Peyer's patch (tissue), 4 donors: Measurements from ENCODE around the gene RAPSN. TPM values are rescaled to one million over a fixed set of nuclear protein-coding genes. Genes with fewer than 3 reads are reported as not detected.

Experiments used
- DNase-seq, 3 donors: peaks; one replicate each; pipeline ENCODE4 v3.0.0-alpha.2; 2017 to 2019
- H3K27ac ChIP-seq, 4 donors: fragments of 200-600 bp; sonication (generic); one replicate each; pipeline ENCODE4 v1.5.1; 2016 to 2019
- H3K27me3 ChIP-seq, 2 donors: fragments of 200-600 bp; sonication (generic); one replicate each; pipeline ENCODE4 v1.5.1; 2019
- H3K36me3 ChIP-seq, 3 donors: fragments of 200-600 bp; sonication (generic); one replicate each; pipeline ENCODE4 v1.5.1; 2016 to 2019
- H3K4me1 ChIP-seq, 4 donors: fragments of 200-600 bp; sonication (generic); one replicate each; pipeline ENCODE4 v1.5.1; 2016 to 2019
- H3K4me3 ChIP-seq, 4 donors: fragments of 200-600 bp; sonication (generic); 1 replicate in 3 of 4; 2 replicates in 1 of 4; pipeline ENCODE4 v1.5.1; 2016 to 2019; ENCODE audit warnings: mild to moderate bottlenecking in 1 of 4
- H3K9me3 ChIP-seq, 4 donors: fragments of 200-600 bp; sonication (generic); one replicate each; pipeline ENCODE4 v1.5.1; 2016 to 2019; ENCODE audit warnings: mild to moderate bottlenecking in 1 of 4
- POLR2A ChIP-seq, 2 donors: fragments of 450-650 bp; IDR thresholded peaks; one replicate each; pipeline ENCODE4 v1.5.1; 2017; ENCODE audit warnings: antibody characterized with exemption in 2 of 2, mild to moderate bottlenecking in 2 of 2, moderate library complexity in 2 of 2
- total RNA-seq, 4 donors: library from RNA; depleted of rRNA; stranded (reverse); fragments of >200 nt; gene quantifications; one replicate each; pipeline ENCODE4 v1.1.0, GENCODE V29; 2016
- TF ChIP-seq, protein P1 (sequence below), 6 experiments: fragments of 450-650 bp in 4 of 6; fragments of 200-600 bp in 2 of 6; sonication (generic) in 1 of 6; IDR thresholded peaks; one replicate each; pipeline ENCODE4 v1.5.1; 2017 to 2019; ENCODE audit warnings: antibody characterized with exemption in 6 of 6, mild to moderate bottlenecking in 3 of 6, moderate library complexity in 1 of 6

Gene RAPSN
- total RNA-seq, 4 donors from 2014 or later = 0.54 to 0.76 TPM; not detected in 2

DNA sequence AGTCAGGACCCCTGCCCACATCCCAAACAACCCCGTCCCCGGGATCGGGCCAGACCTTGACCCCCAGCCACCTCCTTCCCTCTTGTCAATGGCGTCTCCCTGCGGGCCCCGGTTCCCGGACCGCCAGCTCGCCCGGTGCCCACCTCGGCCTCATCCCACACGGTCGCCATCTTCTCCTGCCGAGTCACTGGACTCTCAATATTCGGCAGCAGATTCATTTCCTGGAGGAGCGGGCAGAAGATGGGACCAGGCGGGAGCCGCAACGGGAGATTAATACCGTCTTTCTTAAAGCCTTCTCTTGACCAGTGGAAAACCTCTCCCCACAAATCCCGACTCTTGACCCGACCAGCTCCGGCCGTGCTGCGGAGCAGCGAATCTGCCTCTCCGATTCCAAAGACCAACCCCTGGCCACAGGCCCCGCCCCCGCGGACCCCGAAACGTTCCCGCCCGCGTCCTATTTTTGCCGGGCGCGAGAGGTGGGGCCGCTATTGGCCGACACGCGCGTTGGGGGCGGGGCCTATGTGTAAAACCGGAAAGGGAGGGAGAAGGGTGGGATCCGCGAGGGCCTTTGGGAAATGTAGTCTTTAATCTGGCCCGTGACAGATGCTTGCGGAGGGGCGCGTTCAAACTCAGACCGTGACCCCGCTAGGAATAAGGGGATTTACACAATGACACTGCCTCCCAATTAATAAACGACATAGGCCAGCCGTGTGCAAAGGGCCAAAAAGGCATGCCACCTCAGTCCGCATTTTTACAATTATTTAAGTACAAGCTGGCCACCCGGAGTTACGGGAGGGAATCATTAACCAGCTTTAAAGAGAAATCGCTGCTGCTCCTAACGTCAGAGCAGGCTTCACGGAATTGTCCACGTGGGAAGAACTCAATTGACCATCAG is 22.6 kb downstream of the RAPSN start, which contains the start of gene PSMC3:
PSMC3 (minus strand) TSS at position 378 of the 895 bp plus-strand sequence; CDS start at position 218, 160 bp downstream.
- peak; percentile 58 to 78 for TF ChIP-seq POLR2A (IDR thresholded peaks at IDR 0.05)
- TF ChIP-seq, protein P1, sequence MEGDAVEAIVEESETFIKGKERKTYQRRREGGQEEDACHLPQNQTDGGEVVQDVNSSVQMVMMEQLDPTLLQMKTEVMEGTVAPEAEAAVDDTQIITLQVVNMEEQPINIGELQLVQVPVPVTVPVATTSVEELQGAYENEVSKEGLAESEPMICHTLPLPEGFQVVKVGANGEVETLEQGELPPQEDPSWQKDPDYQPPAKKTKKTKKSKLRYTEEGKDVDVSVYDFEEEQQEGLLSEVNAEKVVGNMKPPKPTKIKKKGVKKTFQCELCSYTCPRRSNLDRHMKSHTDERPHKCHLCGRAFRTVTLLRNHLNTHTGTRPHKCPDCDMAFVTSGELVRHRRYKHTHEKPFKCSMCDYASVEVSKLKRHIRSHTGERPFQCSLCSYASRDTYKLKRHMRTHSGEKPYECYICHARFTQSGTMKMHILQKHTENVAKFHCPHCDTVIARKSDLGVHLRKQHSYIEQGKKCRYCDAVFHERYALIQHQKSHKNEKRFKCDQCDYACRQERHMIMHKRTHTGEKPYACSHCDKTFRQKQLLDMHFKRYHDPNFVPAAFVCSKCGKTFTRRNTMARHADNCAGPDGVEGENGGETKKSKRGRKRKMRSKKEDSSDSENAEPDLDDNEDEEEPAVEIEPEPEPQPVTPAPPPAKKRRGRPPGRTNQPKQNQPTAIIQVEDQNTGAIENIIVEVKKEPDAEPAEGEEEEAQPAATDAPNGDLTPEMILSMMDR (IDR thresholded peaks at IDR 0.05) = peak in 1 of 6 experiments; percentile 6
- Histone ChIP-seq H3K9me3 (no peaks in the 10 kb centered on the region), H3K27me3 (no peaks in the 10 kb centered on the region), H3K27ac (peak within 1 kb of the TSS; percentile 80 to 86 (median 82)), H3K36me3 (peaks cover 0 to 35% (median 0%) of the 10 kb centered on the region in 3 donors), H3K4me1 (peaks cover 3 to 12% (median 9%) of the 10 kb centered on the region in 4 donors), H3K4me3 (peak within 1 kb of the TSS; percentile 74 to 90 (median 82))
- peak; percentile 99 to 100 (median 99) for DNase-seq

DNA sequence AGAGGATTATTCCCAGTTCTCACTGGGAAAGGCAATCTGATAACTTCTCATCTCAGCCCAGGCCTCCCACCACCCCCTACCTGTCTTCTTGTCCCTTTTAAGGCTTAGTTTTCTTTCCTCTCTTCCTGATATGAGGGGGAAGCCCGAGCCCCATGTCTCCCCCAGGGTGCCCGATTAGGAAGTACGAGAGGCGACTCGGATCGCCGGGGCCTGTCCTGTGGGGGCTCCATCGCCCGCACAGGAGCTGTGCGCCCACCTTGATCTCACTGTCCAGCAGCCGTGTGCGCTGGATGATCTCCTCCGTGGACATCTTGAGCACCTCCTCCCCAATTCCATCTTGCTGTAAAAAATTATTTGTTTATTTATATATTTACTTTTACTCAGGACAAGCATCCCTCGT is 23.3 kb downstream of the RAPSN start:
- TF ChIP-seq, protein P1 (IDR thresholded peaks at IDR 0.05) = no peak
- no peak for TF ChIP-seq POLR2A (IDR thresholded peaks at IDR 0.05)
- peaks cover 0 to 42% (median 0%) of the 10 kb centered on the region in 3 donors for H3K36me3 ChIP-seq
- peak overlapping the region; percentile 80 to 86 (median 82) for H3K27ac ChIP-seq
- H3K9me3 ChIP-seq = no peaks in the 10 kb centered on the region
- H3K4me1 ChIP-seq = peaks cover 3 to 12% (median 9%) of the 10 kb centered on the region in 4 donors
- DNase-seq = no peak
- no peaks in the 10 kb centered on the region for H3K27me3 ChIP-seq
- H3K4me3 ChIP-seq = peak overlapping the region; percentile 74 to 90 (median 82)

GRCh38 chr11:47418454-47419259 is 30.3 kb downstream of the RAPSN start:
- DNase-seq = no peak

GRCh38 chr11:47417712-47418111 is 31.2 kb downstream of the RAPSN start:
- no peaks in the 10 kb centered on the region for H3K27me3 ChIP-seq
- peaks cover 0 to 77% (median 0%) of the 10 kb centered on the region in 3 donors for H3K36me3 ChIP-seq
- no peak for DNase-seq
- H3K4me1 ChIP-seq = peaks cover 0 to 14% (median 0%) of the 10 kb centered on the region in 4 donors
- TF ChIP-seq, protein P1 (IDR thresholded peaks at IDR 0.05) = no peak
- no peak for TF ChIP-seq POLR2A (IDR thresholded peaks at IDR 0.05)
- no peak overlapping the region for H3K4me3 ChIP-seq
- H3K27ac ChIP-seq = no peak overlapping the region
- no peaks in the 10 kb centered on the region for H3K9me3 ChIP-seq

More at GRCh38 chr11:47418454-47419259, 30.3 kb downstream of the RAPSN start:
- TF ChIP-seq, protein P1 (IDR thresholded peaks at IDR 0.05) = no peak
- no peak for TF ChIP-seq POLR2A (IDR thresholded peaks at IDR 0.05)
- H3K9me3 ChIP-seq = no peaks in the 10 kb centered on the region
- H3K4me3 ChIP-seq = no peak overlapping the region
- H3K27me3 ChIP-seq = no peaks in the 10 kb centered on the region
- H3K36me3 ChIP-seq = peaks cover 0 to 81% (median 0%) of the 10 kb centered on the region in 3 donors
- H3K4me1 ChIP-seq = peaks cover 0 to 14% (median 0%) of the 10 kb centered on the region in 4 donors
- no peak overlapping the region for H3K27ac ChIP-seq

DNA sequence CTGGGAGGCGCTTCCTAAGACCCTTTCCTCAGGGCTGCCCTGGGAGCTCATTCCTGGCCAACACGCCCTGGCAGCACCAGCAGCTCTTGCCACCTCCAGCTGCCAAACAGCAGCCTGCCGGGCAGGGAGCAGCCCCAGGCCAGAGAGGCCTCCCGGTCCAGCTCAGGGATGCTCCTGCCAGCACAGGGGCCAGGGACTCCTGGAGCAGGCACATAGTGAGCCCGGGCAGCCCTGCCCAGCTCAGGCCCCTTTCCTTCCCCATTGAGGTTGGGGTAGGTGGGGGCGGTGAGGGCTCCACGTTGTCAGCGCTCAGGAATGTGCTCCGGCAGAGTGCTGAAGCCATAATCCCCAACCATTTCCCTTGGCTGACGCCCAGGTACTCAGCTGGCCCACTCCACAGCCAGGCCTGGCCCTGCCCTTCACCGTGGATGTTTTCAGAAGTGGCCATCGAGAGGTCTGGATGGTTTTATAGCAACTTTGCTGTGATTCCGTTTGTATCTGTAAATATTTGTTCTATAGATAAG is 32.9 kb downstream of the RAPSN start:
- DNase-seq = peak in 1 of 3 donors; percentile 78
- no peak for TF ChIP-seq POLR2A (IDR thresholded peaks at IDR 0.05)
- TF ChIP-seq, protein P1 (IDR thresholded peaks at IDR 0.05) = no peak
- Histone ChIP-seq H3K27me3 (no peaks in the 10 kb centered on the region), H3K36me3 (peaks cover 0 to 65% (median 0%) of the 10 kb centered on the region in 3 donors), H3K4me1 (peaks cover 0 to 14% (median 0%) of the 10 kb centered on the region in 4 donors), H3K4me3 (no peak overlapping the region), H3K27ac (peak overlapping the region; percentile 56 to 84 (median 69)), H3K9me3 (no peaks in the 10 kb centered on the region)
